Suprapubic skin (tissue), 4 donors: Measurements from ENCODE around the gene ANXA10. TPM values are rescaled to one million over a fixed set of nuclear protein-coding genes. Genes with fewer than 3 reads are reported as not detected.

ENCODE experiments used
- DNase-seq, 2 donors: peaks; one replicate each; pipeline ENCODE4 v3.0.0-alpha.2; 2019; ENCODE audit warnings: low spot score in 2 of 2
- H3K27ac ChIP-seq: fragments of 200-600 bp; sonication (generic); one replicate; pipeline ENCODE4 v1.5.1; 2019
- H3K27me3 ChIP-seq: fragments of 200-600 bp; sonication (generic); one replicate; pipeline ENCODE4 v1.5.1; 2019
- H3K36me3 ChIP-seq: fragments of 200-600 bp; sonication (generic); one replicate; pipeline ENCODE4 v1.5.1; 2019
- H3K4me1 ChIP-seq: fragments of 200-600 bp; sonication (generic); one replicate; pipeline ENCODE4 v1.5.1; 2019
- H3K4me3 ChIP-seq: fragments of 200-600 bp; sonication (generic); one replicate; pipeline ENCODE4 v1.5.1; 2019; ENCODE audit warnings: mild to moderate bottlenecking
- H3K9me3 ChIP-seq: fragments of 200-600 bp; sonication (generic); one replicate; pipeline ENCODE4 v1.5.1; 2019
- CTCF ChIP-seq, 2 donors: fragments of 200-600 bp in 1 of 2; fragments of 450-650 bp in 1 of 2; sonication (generic) in 1 of 2; IDR thresholded peaks; one replicate each; pipeline ENCODE4 v1.5.1; 2016 to 2019; ENCODE audit warnings: antibody characterized with exemption in 2 of 2, mild to moderate bottlenecking in 1 of 2, moderate library complexity in 1 of 2
- EP300 ChIP-seq: sonication (generic); formaldehyde crosslinking; IDR thresholded peaks from one replicate; pipeline ENCODE4 v1.6.1; 2017; ENCODE audit warnings: antibody characterized with exemption
- POLR2A ChIP-seq, 2 donors: fragments of 450-650 bp; IDR thresholded peaks; one replicate each; pipeline ENCODE4 v1.6.1; 2017; ENCODE audit warnings: antibody characterized with exemption in 2 of 2, mild to moderate bottlenecking in 2 of 2, moderate library complexity in 2 of 2
- POLR2AphosphoS5 ChIP-seq, 3 donors: sonication (generic); formaldehyde crosslinking; IDR thresholded peaks; one replicate each; pipeline ENCODE4 v1.6.1; 2017; ENCODE audit warnings: antibody characterized with exemption in 3 of 3
- WGBS: methylation state at CpG from one replicate; pipeline ENCODE4 v1.1.5; 2018; 5-methylcytosine and 5-hydroxymethylcytosine counted together
- total RNA-seq, 4 donors: library from RNA; depleted of rRNA; stranded (reverse); fragments of >200 nt; gene quantifications; one replicate each; pipeline ENCODE4 v1.1.0, GENCODE V29; 2016

ANXA10 gene
- total RNA-seq, 4 donors from 2014 or later, result not detected

GRCh38 chr4:168164045-168164444 lies 71.7 kb downstream of the ANXA10 start:
- Histone ChIP-seq H3K4me1 (no peaks in the 10 kb centered on the region), H3K4me3 (no peak overlapping the region), H3K36me3 (no peaks in the 10 kb centered on the region), H3K9me3 (no peaks in the 10 kb centered on the region), H3K27me3 (no peaks in the 10 kb centered on the region), H3K27ac (no peak overlapping the region)
- WGBS, result 81% methylated on average over 3 of the region's 3 CpGs
- DNase-seq, result no peak
- TF ChIP-seq POLR2A (IDR thresholded peaks at IDR 0.05) (no peak), EP300 (no peak), POLR2AphosphoS5 (IDR thresholded peaks at IDR 0.05) (no peak)

DNA sequence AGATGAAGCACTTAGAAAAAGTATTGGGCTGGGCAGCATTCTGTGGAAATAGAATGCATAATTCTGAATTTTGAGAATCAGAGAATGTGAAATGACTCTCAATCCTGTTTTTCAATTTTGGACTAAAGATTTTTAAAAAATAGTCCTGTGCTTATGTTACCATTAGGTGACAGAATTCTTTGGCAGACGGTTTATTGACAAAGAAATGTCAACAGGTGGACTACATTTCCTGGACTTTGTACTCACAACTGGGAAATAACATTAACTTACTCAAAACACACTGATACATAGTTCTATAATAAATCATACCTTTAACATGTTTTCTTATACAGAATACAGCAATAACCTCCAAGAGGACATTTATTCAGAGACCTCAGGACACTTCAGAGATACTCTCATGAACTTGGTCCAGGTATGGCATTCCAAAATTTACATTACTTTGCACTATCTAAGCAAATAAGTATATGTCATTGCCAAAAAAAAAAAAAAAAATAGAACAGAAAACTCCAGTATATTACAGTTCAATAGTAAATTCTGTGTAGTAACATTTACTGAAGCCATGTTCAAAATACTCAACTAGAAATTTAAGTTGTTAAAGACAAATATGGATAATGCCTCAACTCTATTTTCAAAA lies 72.7 kb downstream of the ANXA10 start:
- 43% methylated on average over 1 of the region's 1 CpG for WGBS
- Histone ChIP-seq H3K27ac (no peak overlapping the region), H3K4me3 (no peak overlapping the region), H3K36me3 (no peaks in the 10 kb centered on the region), H3K4me1 (no peaks in the 10 kb centered on the region), H3K27me3 (no peaks in the 10 kb centered on the region), H3K9me3 (no peaks in the 10 kb centered on the region)
- no peak for DNase-seq
- no peak for TF ChIP-seq POLR2AphosphoS5 (IDR thresholded peaks at IDR 0.05)
- no peak for TF ChIP-seq EP300
- TF ChIP-seq POLR2A (IDR thresholded peaks at IDR 0.05), result no peak
- no peak for TF ChIP-seq CTCF (IDR thresholded peaks at IDR 0.05)

DNA sequence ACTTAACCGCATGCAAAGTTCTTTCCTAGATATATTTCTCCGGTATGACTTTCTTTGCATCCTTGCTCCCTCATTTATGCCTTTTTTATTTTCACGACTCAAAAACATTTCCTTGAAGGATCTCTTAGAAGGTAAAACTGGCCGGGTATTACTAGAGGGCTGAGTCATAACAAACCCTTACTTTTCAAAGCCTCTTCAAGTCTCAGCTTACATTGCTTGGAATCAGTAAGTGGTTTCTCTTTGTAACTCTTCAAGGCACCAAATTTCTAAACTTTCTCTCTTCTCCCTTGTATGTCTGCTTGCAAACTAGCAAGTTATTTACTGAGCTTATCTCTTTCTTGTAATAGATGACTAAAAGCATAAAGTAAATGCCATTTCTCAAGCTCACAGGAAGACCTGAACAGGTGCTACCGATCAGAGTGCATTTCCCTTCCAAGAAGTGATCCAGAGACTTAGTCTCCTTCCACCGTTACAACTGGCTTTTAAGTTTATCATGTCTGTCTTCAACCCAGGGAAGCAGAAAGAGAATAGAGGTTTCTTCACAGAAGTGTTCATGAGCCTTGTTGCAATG lies 75.5 kb downstream of the ANXA10 start:
- Histone ChIP-seq H3K9me3 (no peaks in the 10 kb centered on the region), H3K36me3 (no peaks in the 10 kb centered on the region), H3K4me1 (no peaks in the 10 kb centered on the region), H3K27me3 (no peaks in the 10 kb centered on the region), H3K27ac (no peak overlapping the region), H3K4me3 (no peak overlapping the region)
- no peak for DNase-seq
- WGBS, result 77% methylated on average over 6 of the region's 6 CpGs
- TF ChIP-seq POLR2AphosphoS5 (IDR thresholded peaks at IDR 0.05), result no peak
- no peak for TF ChIP-seq EP300
- TF ChIP-seq CTCF (IDR thresholded peaks at IDR 0.05), result no peak
- TF ChIP-seq POLR2A (IDR thresholded peaks at IDR 0.05), result no peak

GRCh38 chr4:168174308-168174707 lies 82.0 kb downstream of the ANXA10 start:
- Histone ChIP-seq H3K4me1 (no peaks in the 10 kb centered on the region), H3K9me3 (no peaks in the 10 kb centered on the region), H3K27me3 (no peaks in the 10 kb centered on the region), H3K27ac (no peak overlapping the region), H3K36me3 (no peaks in the 10 kb centered on the region), H3K4me3 (no peak overlapping the region)
- no peak for TF ChIP-seq POLR2AphosphoS5 (IDR thresholded peaks at IDR 0.05)
- no peak for TF ChIP-seq CTCF (IDR thresholded peaks at IDR 0.05)
- TF ChIP-seq POLR2A (IDR thresholded peaks at IDR 0.05), result no peak
- no peak for TF ChIP-seq EP300
- no peak for DNase-seq
- 82% methylated on average over 2 of the region's 6 CpGs for WGBS

- TF ChIP-seq EP300, result no peak
- no peaks in the 10 kb centered on the region for H3K36me3 ChIP-seq
- H3K4me3 ChIP-seq, result no peak overlapping the region
- no peak for DNase-seq
- H3K27me3 ChIP-seq, result no peaks in the 10 kb centered on the region
- no peak overlapping the region for H3K27ac ChIP-seq
- 88% methylated on average over 5 of the region's 5 CpGs for WGBS
- H3K9me3 ChIP-seq, result no peaks in the 10 kb centered on the region
- H3K4me1 ChIP-seq, result no peaks in the 10 kb centered on the region
Measured at GRCh38 chr4:168177546-168178149, 85.3 kb downstream of the ANXA10 start.

GRCh38 chr4:168183717-168184571 lies 91.6 kb downstream of the ANXA10 start:
- no peak for DNase-seq
- Histone ChIP-seq H3K4me1 (no peaks in the 10 kb centered on the region), H3K27ac (no peak overlapping the region), H3K36me3 (no peaks in the 10 kb centered on the region), H3K9me3 (no peaks in the 10 kb centered on the region), H3K4me3 (no peak overlapping the region), H3K27me3 (no peaks in the 10 kb centered on the region)
- TF ChIP-seq CTCF (IDR thresholded peaks at IDR 0.05) (peak in 1 of 2 donors; percentile 15), POLR2AphosphoS5 (IDR thresholded peaks at IDR 0.05) (no peak)
- 36% methylated on average over 6 of the region's 6 CpGs for WGBS
